Measurements from ENCODE around the gene WHAMM.
A peak's percentile ranks its signal among the peaks of the same experiment; 100 is the strongest.

- TF ChIP-seq CTCF (IDR thresholded peaks at IDR 0.05; ENCODE audit: borderline replicate concordance, extremely low read depth, low read length, poor library complexity, severe bottlenecking) (peak; percentile 24), EZH2 (IDR thresholded peaks at IDR 0.05; ENCODE audit: borderline replicate concordance, low read depth, low read length, severe bottlenecking) (no peak)
Observed at GRCh38 chr15:82809308-82810060, at the start of gene WHAMM.
